IPS-20b (cell line): Measurements from ENCODE around the gene ATXN3L.

Experiments
- H3K27ac ChIP-seq: one replicate; pipeline ENCODE4 v1.5.1; 2013; ENCODE audit warnings: low read length
- H3K27me3 ChIP-seq: 2 replicates; pipeline ENCODE4 v1.6.1; 2013; ENCODE audit warnings: mild to moderate bottlenecking, low read length, inconsistent platforms; ENCODE audit not compliant: insufficient read depth
- H3K36me3 ChIP-seq: 2 replicates; pipeline ENCODE4 v1.6.1; 2013; ENCODE audit warnings: low read depth, mild to moderate bottlenecking, inconsistent platforms, low read length, moderate library complexity; ENCODE audit not compliant: insufficient read depth
- H3K4me1 ChIP-seq: 2 replicates; pipeline ENCODE4 v1.6.1; 2013; ENCODE audit warnings: mild to moderate bottlenecking, control low read depth, inconsistent platforms, low read length, moderate library complexity; ENCODE audit not compliant: insufficient read depth
- H3K4me3 ChIP-seq: 2 replicates; pipeline ENCODE4 v1.5.1; 2013; ENCODE audit warnings: mild to moderate bottlenecking, low read length, inconsistent platforms
- H3K9ac ChIP-seq: 2 replicates; pipeline ENCODE4 v1.6.1; 2013; ENCODE audit warnings: low read depth, mild to moderate bottlenecking, inconsistent platforms, low read length, moderate library complexity
- H3K9me3 ChIP-seq: 2 replicates; pipeline ENCODE4 v1.6.1; 2013; ENCODE audit warnings: mild to moderate bottlenecking, low read depth, low read length, inconsistent platforms; ENCODE audit not compliant: insufficient read depth

ATXN3L gene

GRCh38 chrX:13340182-13340791, 20.4 kb upstream of the ATXN3L start:
- Histone ChIP-seq H3K4me3 (no peak overlapping the region), H3K36me3 (no peaks in the 10 kb centered on the region), H3K27ac (no peak overlapping the region), H3K27me3 (no peaks in the 10 kb centered on the region), H3K9ac (no peak overlapping the region), H3K4me1 (no peaks in the 10 kb centered on the region), H3K9me3 (no peaks in the 10 kb centered on the region)

GRCh38 chrX:13339607-13340006, 19.8 kb upstream of the ATXN3L start:
- Histone ChIP-seq H3K27me3 (no peaks in the 10 kb centered on the region), H3K4me1 (no peaks in the 10 kb centered on the region), H3K9ac (no peak overlapping the region), H3K36me3 (no peaks in the 10 kb centered on the region), H3K4me3 (no peak overlapping the region), H3K9me3 (no peaks in the 10 kb centered on the region), H3K27ac (no peak overlapping the region)

- no peak overlapping the region for H3K9ac ChIP-seq
- H3K4me1 ChIP-seq, result no peaks in the 10 kb centered on the region
- no peak overlapping the region for H3K27ac ChIP-seq
- H3K27me3 ChIP-seq, result no peaks in the 10 kb centered on the region
- H3K36me3 ChIP-seq, result no peaks in the 10 kb centered on the region
- H3K4me3 ChIP-seq, result no peak overlapping the region
- no peaks in the 10 kb centered on the region for H3K9me3 ChIP-seq
Observed at GRCh38 chrX:13338996-13339515, 19.2 kb upstream of the ATXN3L start.

- no peak overlapping the region for H3K4me3 ChIP-seq
- no peaks in the 10 kb centered on the region for H3K27me3 ChIP-seq
- H3K4me1 ChIP-seq, result no peaks in the 10 kb centered on the region
- no peaks in the 10 kb centered on the region for H3K9me3 ChIP-seq
- no peak overlapping the region for H3K9ac ChIP-seq
- H3K27ac ChIP-seq, result no peak overlapping the region
- no peaks in the 10 kb centered on the region for H3K36me3 ChIP-seq
Observed at GRCh38 chrX:13334491-13334890, 14.6 kb upstream of the ATXN3L start.

- no peak overlapping the region for H3K9ac ChIP-seq
Observed at GRCh38 chrX:13330446-13330845, 10.6 kb upstream of the ATXN3L start.

GRCh38 chrX:13327666-13328065, 7.8 kb upstream of the ATXN3L start:
- Histone ChIP-seq H3K4me1 (no peaks in the 10 kb centered on the region), H3K9ac (no peak overlapping the region), H3K9me3 (no peaks in the 10 kb centered on the region), H3K4me3 (no peak overlapping the region), H3K27ac (no peak overlapping the region), H3K36me3 (no peaks in the 10 kb centered on the region), H3K27me3 (no peaks in the 10 kb centered on the region)

More at GRCh38 chrX:13330446-13330845, 10.6 kb upstream of the ATXN3L start:
- H3K27ac ChIP-seq, result no peak overlapping the region
- H3K4me3 ChIP-seq, result no peak overlapping the region
- no peaks in the 10 kb centered on the region for H3K4me1 ChIP-seq
- no peaks in the 10 kb centered on the region for H3K9me3 ChIP-seq
- no peaks in the 10 kb centered on the region for H3K36me3 ChIP-seq
- no peaks in the 10 kb centered on the region for H3K27me3 ChIP-seq

- Histone ChIP-seq H3K27me3 (no peaks in the 10 kb centered on the region), H3K36me3 (no peaks in the 10 kb centered on the region), H3K4me3 (no peak overlapping the region), H3K4me1 (no peaks in the 10 kb centered on the region), H3K27ac (no peak overlapping the region), H3K9ac (no peak overlapping the region), H3K9me3 (no peaks in the 10 kb centered on the region)
Observed at GRCh38 chrX:13323241-13323640, 3.4 kb upstream of the ATXN3L start.

GRCh38 chrX:13317366-13317765, 2.5 kb downstream of the ATXN3L start:
- Histone ChIP-seq H3K9me3 (no peaks in the 10 kb centered on the region), H3K9ac (no peak overlapping the region), H3K4me3 (no peak overlapping the region), H3K4me1 (no peaks in the 10 kb centered on the region), H3K27ac (no peak overlapping the region), H3K27me3 (no peaks in the 10 kb centered on the region), H3K36me3 (no peaks in the 10 kb centered on the region)

GRCh38 chrX:13311560-13311959, 8.3 kb downstream of the ATXN3L start:
- Histone ChIP-seq H3K36me3 (no peaks in the 10 kb centered on the region), H3K9me3 (no peaks in the 10 kb centered on the region), H3K27ac (no peak overlapping the region), H3K4me1 (no peaks in the 10 kb centered on the region), H3K9ac (no peak overlapping the region), H3K27me3 (no peaks in the 10 kb centered on the region), H3K4me3 (no peak overlapping the region)

GRCh38 chrX:13309631-13310030, 10.2 kb downstream of the ATXN3L start:
- Histone ChIP-seq H3K4me3 (no peak overlapping the region), H3K36me3 (no peaks in the 10 kb centered on the region), H3K9ac (no peak overlapping the region), H3K27me3 (no peaks in the 10 kb centered on the region), H3K9me3 (no peaks in the 10 kb centered on the region), H3K27ac (no peak overlapping the region), H3K4me1 (no peaks in the 10 kb centered on the region; the same call in 1 of the 2 replicates)

GRCh38 chrX:13307041-13307440, 12.8 kb downstream of the ATXN3L start:
- Histone ChIP-seq H3K27me3 (no peaks in the 10 kb centered on the region), H3K4me3 (no peak overlapping the region), H3K9ac (no peak overlapping the region), H3K36me3 (no peaks in the 10 kb centered on the region), H3K4me1 (no peaks in the 10 kb centered on the region; the same call in 1 of the 2 replicates), H3K9me3 (no peaks in the 10 kb centered on the region), H3K27ac (no peak overlapping the region)

- H3K4me3 ChIP-seq, result no peak overlapping the region
- no peaks in the 10 kb centered on the region for H3K9me3 ChIP-seq
- H3K27me3 ChIP-seq, result no peaks in the 10 kb centered on the region
- H3K36me3 ChIP-seq, result no peaks in the 10 kb centered on the region
- H3K4me1 ChIP-seq, result no peaks in the 10 kb centered on the region; the same call in 1 of the 2 replicates
- H3K27ac ChIP-seq, result no peak overlapping the region
- no peak overlapping the region for H3K9ac ChIP-seq
Observed at GRCh38 chrX:13305108-13305507, 14.7 kb downstream of the ATXN3L start.
